Stimulated activated naive CD4-positive, alpha-beta T cell (primary cell): ENCODE results near the gene SDS.
"Not testable (repeated sequence)": the region's sequence is repeated elsewhere in the genome, so short reads cannot be mapped to it uniquely, and the experiment has no call there.

Experiments
- DNase-seq, 6 experiments: peaks; one replicate each; lab custom pipeline; 2025; lab: John Stamatoyannopoulos, UW

The SDS gene

GRCh38 chr12:113378291-113378690, 25.4 kb downstream of the SDS start:
- no peak for DNase-seq

- DNase-seq: no peak
These were observed 28.8 kb downstream of the SDS start for GRCh38 chr12:113374823-113375428.

DNA sequence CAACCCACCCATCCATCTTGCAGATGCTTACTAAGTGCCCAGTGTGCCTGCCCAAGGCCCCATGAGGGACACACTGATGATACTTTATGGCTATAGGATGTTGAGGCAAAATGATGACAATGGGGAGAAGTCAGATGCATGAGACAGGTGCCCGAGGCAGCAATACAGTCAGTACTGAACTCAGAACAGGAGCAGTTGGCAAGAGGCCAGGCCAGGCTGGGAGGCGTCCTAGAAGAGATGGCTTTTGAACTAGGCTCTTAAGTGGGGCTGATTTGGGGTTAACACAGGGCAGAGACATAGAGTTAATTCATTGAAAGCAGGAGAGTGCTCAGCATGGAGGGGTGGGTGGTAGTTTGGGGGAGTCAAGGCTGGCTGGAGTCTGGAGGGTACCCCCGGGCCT, 29.7 kb downstream of the SDS start:
- DNase-seq: no peak

DNA sequence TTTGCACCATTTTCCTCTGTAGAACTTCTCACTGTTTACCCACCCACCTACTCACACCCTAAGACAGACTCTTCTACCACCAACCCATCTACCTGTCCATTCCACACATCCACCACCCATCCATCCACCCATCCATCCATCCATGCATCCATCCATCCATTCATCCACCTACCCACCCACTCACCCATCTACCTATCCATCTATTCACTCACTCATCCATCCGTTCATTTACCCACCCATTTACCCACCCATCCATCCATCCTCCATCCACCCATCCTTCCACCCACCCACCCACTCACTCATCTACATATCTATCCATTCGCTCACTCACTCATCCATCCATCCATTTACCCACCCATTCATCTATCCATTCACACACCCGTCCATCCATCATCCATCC, 30.2 kb downstream of the SDS start:
- DNase-seq: no peak

- DNase-seq: no peak
These were observed 31.3 kb downstream of the SDS start for GRCh38 chr12:113372371-113372770.

DNA sequence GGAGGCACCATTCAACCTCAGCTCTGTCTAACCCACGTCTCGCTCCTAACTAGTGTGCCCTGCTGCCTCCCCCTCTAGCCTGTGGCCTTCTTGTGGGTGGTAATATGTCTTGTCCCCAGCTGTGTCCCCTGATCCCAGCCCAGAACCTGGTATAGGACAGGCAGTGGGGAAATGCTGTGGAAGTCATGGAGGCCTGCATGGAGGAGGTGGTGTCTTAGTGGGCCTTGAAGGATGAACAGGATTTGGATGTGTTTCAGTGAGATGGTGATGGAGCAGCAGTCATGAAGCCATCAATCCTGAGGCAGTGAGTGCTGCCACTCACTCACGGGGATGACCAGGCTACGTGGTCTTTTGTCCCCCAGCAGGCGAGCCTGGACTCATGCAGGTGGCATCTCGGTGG, 31.9 kb downstream of the SDS start:
- DNase-seq: no peak

GRCh38 chr12:113370923-113371682, 32.6 kb downstream of the SDS start:
- DNase-seq: no peak

DNA sequence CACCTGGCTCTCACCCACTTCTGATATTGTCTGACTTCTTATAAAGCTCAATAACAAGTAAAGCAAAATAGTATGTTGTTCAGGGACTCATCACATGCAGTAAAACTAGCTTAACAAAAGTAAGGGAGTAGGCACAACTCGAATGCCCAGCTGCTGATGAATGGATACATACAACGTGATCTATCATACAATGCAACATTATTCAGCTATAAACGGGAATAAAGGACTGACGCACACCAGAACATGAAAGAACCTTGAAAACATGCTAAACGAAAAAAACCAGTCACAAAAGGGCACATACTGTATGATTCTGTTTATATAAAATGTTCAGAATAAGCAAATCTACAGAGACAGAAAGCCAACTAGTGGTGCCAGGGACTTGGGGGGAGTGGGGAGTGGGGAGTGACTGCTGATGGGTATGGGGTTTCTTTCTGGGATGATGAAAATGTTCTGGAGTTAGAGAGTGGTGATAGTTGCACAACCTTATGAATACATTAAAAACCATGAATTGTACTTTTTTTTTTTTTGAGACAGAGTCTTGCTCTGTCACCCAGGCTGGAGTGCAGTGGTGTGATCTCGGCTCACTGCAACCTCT, 34.2 kb downstream of the SDS start:
- DNase-seq: no peak

DNA sequence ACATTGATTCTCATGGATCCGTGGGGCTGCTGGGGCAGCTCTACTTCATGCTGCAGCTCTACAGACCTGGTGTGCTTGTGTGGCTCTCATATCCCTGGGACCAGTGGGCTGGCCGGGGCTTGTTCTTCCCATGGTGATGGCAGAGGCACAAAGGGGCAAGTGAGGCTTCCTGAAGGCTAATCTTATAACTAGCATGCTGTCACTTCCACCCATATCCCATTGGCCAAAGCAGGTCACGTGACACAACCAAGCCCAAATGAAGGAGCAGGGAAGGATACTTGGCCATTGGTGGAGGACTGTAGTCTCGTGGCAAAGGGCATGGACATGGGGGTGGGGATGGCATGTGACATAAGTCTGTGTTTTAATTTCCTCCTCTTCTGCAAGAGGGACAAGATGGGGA, 35.4 kb downstream of the SDS start:
- DNase-seq: no peak

DNA sequence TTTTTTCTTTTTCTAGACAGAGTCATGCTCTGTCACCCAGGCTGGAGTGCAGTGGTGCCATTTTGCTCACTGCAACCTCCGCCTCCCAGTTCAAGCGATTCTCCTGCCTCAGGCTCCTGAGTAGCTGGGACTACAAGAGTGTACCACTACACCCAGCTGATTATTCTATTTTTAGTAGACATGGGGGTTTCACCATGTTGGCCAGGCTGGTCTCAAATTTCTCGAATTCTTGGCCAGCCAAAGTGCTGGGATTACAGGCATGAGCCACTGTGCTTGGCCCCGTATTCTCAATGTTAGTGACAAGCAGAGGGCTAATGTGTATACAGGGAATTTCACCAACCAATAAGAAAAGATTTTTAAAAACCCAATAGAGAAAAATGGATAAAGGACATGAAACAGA, 36.9 kb downstream of the SDS start:
- no peak for DNase-seq

GRCh38 chr12:113365639-113366395, 37.9 kb downstream of the SDS start:
- no peak for DNase-seq

DNA sequence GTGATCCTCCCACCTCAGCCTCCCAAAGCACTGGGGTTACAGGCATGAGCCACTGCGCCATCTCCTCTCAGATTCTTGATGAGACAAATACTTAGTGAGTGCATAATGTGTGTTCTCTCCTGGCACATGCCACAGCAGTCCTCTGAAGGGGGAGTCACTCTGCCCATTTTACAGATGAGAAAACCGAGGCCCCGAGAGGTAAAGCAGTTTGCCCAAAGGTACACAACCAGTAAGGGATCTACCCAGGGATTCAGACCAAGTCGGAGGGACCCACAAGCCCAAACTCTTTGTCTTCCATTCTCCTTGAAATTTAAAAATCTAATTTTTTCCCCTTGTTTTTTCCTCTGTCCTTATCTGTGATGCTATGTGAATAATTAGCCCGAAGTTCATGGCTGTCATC, 39.0 kb downstream of the SDS start:
- no peak for DNase-seq

DNA sequence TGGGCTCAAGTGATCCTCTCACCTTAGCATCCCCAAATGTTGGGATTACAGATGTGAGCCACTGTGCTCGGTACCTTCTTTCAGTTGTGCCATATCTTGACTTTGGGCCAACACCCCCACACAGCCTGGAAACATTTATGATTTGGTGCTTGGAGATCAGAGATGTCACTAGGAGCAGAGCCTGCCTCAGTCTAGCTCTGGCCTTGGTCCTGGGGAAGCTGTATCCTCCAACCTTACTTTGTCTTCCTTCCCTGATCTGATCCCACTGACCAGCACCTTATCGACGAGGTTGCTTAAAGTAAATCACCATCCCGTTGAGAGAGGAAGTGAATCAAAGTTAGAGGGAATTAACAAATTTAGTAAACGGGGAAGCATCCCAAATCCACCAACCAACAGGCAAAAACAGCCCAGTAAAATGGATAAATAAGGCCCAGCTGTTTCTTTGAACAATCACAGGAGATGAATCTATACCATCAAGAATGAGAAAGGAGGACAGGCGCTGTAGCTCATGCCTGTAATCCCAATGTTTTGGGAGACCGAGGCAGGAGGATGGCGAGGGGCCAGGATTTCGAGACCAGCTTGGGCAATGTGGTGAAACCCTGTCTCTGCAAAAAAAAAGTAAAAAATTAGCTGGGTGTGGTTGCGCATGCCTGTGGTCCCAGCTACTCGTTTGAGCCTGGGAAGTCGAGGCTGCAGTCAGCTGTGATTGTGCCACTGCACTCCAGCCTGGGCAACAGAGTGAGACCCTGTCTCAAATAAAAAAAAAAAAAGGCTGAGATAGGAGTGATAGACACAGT, 41.9 kb downstream of the SDS start:
- no peak for DNase-seq

DNA sequence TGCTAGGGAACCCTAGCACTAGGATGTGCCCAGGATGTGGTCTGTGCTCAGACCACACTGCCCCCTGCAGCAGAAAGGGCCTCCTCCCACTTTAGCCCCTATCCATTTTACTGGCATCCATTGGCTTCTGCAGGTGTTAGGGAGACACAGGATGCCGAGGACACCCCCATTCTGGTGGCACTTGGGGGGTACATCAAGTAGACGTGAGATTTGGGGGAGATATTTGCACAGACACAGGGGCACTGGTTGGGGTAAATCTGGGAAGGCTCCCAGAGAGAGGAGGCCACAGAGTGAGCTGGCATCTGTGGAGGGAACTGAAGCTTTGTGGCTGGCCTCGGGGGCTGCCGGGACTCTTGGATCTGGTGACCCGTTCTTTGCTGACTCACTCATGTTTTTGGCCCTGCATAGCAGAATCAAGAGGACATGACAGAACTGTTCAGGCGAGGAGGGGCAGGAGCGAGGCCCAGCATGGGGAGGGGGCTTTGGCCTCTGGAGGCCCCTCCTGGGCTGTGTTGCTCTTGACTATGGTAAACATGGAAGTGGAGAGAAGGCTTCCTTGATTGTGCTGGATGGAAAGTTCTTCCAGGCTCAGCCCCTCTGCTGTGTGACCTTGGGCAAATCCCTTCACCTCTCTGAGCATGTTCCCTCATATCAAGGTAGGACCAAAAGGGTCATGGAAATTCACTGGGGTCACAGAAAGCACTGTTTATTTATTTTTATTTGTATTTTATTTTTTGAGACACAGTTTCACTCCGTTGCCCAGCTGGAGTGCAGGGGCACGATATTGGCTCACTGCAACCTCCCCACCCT, 43.5 kb downstream of the SDS start:
- no peak for DNase-seq

- DNase-seq: peak in 3 of 6 experiments; percentile 25 to 46 (median 26)
These were observed 44.4 kb downstream of the SDS start for GRCh38 chr12:113359133-113359938.

DNA sequence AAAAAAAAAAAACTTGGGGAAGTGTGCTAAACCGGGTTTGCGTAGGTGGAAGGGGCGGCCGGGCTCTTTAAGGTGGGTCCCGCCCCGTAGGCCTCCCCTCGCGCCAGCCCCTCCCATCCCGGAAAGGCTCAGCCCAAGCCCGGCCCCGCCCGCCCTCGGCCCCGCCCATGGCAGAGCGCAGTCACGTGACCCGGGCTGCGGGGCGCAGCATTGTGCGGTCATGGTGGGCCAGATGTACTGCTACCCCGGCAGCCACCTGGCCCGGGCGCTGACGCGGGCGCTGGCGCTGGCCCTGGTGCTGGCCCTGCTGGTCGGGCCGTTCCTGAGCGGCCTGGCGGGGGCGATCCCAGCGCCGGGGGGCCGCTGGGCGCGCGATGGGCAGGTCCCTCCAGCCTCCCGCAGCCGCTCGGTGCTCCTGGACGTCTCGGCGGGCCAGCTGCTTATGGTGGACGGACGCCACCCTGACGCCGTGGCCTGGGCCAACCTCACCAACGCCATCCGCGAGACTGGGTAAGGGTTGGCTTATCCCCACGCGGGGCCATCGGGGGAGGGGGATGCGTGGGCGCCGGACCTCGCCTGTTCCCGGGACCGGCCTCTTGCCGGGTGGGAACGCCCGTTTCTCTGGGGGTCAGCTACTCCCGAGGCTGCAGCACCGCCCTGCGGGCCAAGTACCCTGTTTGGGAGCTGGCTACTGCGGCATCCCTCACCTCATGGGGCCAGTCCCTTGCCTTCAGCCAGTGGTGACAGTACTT, 45.1 kb downstream of the SDS start, which contains the start of gene PLBD2:
Gene PLBD2, plus strand, starts transcription at position 207 of the 752 bp plus-strand sequence. Its CDS starts 14 bp downstream, at position 221.
- peak; percentile 92 to 96 (median 94) for DNase-seq

GRCh38 chr12:113354192-113354591, 49.5 kb downstream of the SDS start:
- DNase-seq: not testable (repeated sequence)

- DNase-seq: no peak
These were observed 52.6 kb downstream of the SDS start for GRCh38 chr12:113351089-113351488.

DNA sequence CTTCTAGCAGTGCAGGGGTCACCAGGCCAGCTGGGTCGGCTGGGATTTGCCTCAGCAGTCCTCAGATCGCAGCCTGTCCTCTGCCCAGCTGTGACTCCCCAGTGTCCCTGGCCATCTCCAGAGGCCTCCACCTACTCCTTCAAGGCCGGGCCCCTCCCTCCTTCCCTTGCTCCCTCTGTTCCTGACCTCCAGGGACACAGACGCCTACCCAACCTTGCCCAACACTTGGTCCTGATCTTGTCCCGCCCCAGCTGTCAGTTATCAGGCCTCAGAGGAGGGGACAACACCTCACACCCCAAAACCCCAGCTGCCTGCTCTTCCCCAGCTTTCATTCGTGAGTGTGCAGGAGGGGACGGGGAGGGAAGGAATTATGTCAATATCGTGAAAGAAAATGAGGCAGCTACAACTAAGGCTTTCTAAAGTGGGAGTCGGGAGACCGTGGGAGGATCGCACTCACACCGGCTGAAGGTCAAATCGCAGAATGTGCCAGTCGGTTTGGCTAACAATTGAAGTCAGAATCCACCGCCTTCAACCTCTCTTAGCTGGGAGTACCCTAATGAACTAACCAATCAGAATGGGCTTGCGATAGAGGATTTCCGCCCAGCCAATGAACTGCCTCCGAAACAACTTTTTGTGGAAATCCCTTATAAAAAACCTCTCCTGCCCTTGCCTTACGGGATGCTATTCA, 54.7 kb downstream of the SDS start:
- no peak for DNase-seq
